Lung (tissue), 12 donors: ENCODE data around the gene PIEZO1. TPM values are rescaled to one million over a fixed set of nuclear protein-coding genes. Genes with fewer than 3 reads are reported as not detected.

Experiments used
- ATAC-seq: fragments of 200-7000 bp; cut with Tn5 transposase; one replicate; pipeline ENCODE4 v1.9.1; 2020; ENCODE audit warnings: moderate number of reproducible peaks; ENCODE audit not compliant: insufficient read depth, low FRiP score
- DNase-seq, 3 donors: peaks; one replicate each; pipeline ENCODE4 v3.0.0-alpha.2; 2013 to 2017
- H3K27ac ChIP-seq, 2 donors: one replicate each; pipeline ENCODE4 v1.5.1; 2013; ENCODE audit warnings: mild to moderate bottlenecking in 2 of 2, moderate library complexity in 2 of 2, control low read depth in 1 of 2, inconsistent platforms in 1 of 2, low read depth in 1 of 2, low read length in 1 of 2
- H3K27me3 ChIP-seq, 3 donors: one replicate each; pipeline ENCODE4 v1.5.1; 2013; ENCODE audit warnings: low read length in 2 of 3; ENCODE audit not compliant: control insufficient read depth in 3 of 3, insufficient read depth in 3 of 3
- H3K36me3 ChIP-seq, 4 donors: one replicate each; pipeline ENCODE4 v1.5.1; 2013; ENCODE audit warnings: low read length in 4 of 4, mild to moderate bottlenecking in 1 of 4, moderate library complexity in 1 of 4; ENCODE audit not compliant: control insufficient read depth in 4 of 4, insufficient read depth in 4 of 4
- H3K4me1 ChIP-seq, 5 donors: one replicate each; pipeline ENCODE4 v1.5.1; 2013; ENCODE audit warnings: low read length in 5 of 5, mild to moderate bottlenecking in 2 of 5, moderate library complexity in 1 of 5; ENCODE audit not compliant: control insufficient read depth in 5 of 5, insufficient read depth in 5 of 5
- H3K4me3 ChIP-seq: one replicate; pipeline ENCODE4 v1.5.1; 2013; ENCODE audit warnings: mild to moderate bottlenecking, control low read depth, moderate library complexity
- H3K9ac ChIP-seq, 2 donors: one replicate each; pipeline ENCODE4 v1.5.1; 2013; ENCODE audit warnings: low read length in 2 of 2, control low read depth in 1 of 2; ENCODE audit not compliant: insufficient read depth in 1 of 2
- H3K9me3 ChIP-seq, 4 donors: one replicate each; pipeline ENCODE4 v1.5.1; 2013; ENCODE audit warnings: low read length in 3 of 4, mild to moderate bottlenecking in 1 of 4, moderate library complexity in 1 of 4; ENCODE audit not compliant: control insufficient read depth in 4 of 4, insufficient read depth in 3 of 4
- CTCF ChIP-seq: IDR thresholded peaks from 2 replicates; pipeline ENCODE4 v1.5.1; 2012; ENCODE audit warnings: mild to moderate bottlenecking; ENCODE audit errors: control extremely low read depth, extremely low read depth
- WGBS, 2 donors: extraction: QIAGEN DNeasy Blood & Tissue Kit; methylation state at CpG; one replicate each; pipeline ENCODE4 v1.1.7; 2013; 5-methylcytosine and 5-hydroxymethylcytosine counted together
- polyA plus RNA-seq, 2 donors: library from polyadenylated mRNA; stranded (reverse); fragments of 200-250 nt; gene quantifications; one replicate each; pipeline ENCODE4 v1.2.1, GENCODE V29; 2013
- total RNA-seq, 2 donors: library from RNA; depleted of rRNA in 1 of 2; stranded (reverse); fragments of >200 nt in 1 of 2; gene quantifications; one replicate each; pipeline ENCODE4 v1.2.1, GENCODE V29; 2014 to 2021
- donor health status: control.
- donor health status: control.
- donor health status: Bipolar disorder and iron deficiency.
- donor health status: healthy.
- donor health status: DM: yes; HTN: yes; CAD: no.

The PIEZO1 gene
- total and polyA plus RNA-seq, 4 donors, result 113 to 207 (median 190) TPM

- no peak overlapping the region for H3K9ac ChIP-seq
- no peak overlapping the region for H3K27ac ChIP-seq
- no peaks in the 10 kb centered on the region for H3K27me3 ChIP-seq
- DNase-seq (no peak), ATAC-seq (no peak)
- 89 to 90% methylated on average over 21 to 22 of the region's 22 CpGs for WGBS, 2 donors
- no peaks in the 10 kb centered on the region for H3K9me3 ChIP-seq
- H3K36me3 ChIP-seq, result peaks cover 0 to 37% (median 6%) of the 10 kb centered on the region in 4 donors
- peaks cover 0 to 12% (median 2%) of the 10 kb centered on the region in 5 donors for H3K4me1 ChIP-seq
- no peak overlapping the region for H3K4me3 ChIP-seq
- no peak for TF ChIP-seq CTCF
Observed at GRCh38 chr16:88821168-88821850, 36.3 kb upstream of the PIEZO1 start.

- peak in 1 of 3 donors; percentile 27 for DNase-seq
- H3K4me1 ChIP-seq, result peaks cover 0 to 12% (median 2%) of the 10 kb centered on the region in 5 donors
- no peak overlapping the region for H3K4me3 ChIP-seq
- no peak for TF ChIP-seq CTCF
- H3K9ac ChIP-seq, result no peak overlapping the region
- peaks cover 0 to 33% (median 6%) of the 10 kb centered on the region in 4 donors for H3K36me3 ChIP-seq
- ATAC-seq, result no peak
- 91 to 93% methylated on average over 19 to 20 of the region's 20 CpGs for WGBS, 2 donors
- H3K27ac ChIP-seq, result no peak overlapping the region
- H3K9me3 ChIP-seq, result no peaks in the 10 kb centered on the region
- H3K27me3 ChIP-seq, result no peaks in the 10 kb centered on the region
Observed at GRCh38 chr16:88820385-88821025, 35.5 kb upstream of the PIEZO1 start.

GRCh38 chr16:88819126-88819525 lies 34.1 kb upstream of the PIEZO1 start:
- DNase-seq (no peak), ATAC-seq (no peak)
- Histone ChIP-seq H3K4me3 (no peak overlapping the region), H3K4me1 (peaks cover 0 to 12% (median 2%) of the 10 kb centered on the region in 5 donors), H3K27me3 (no peaks in the 10 kb centered on the region), H3K9me3 (no peaks in the 10 kb centered on the region), H3K9ac (no peak overlapping the region), H3K36me3 (peaks cover 0 to 26% (median 3%) of the 10 kb centered on the region in 4 donors), H3K27ac (no peak overlapping the region)
- TF ChIP-seq CTCF, result no peak
- 84 to 92% methylated on average over 16 of the region's 16 CpGs for WGBS, 2 donors
